ENCODE data around the gene ERGIC1.
"Not testable (repeated sequence)": the region's sequence is repeated elsewhere in the genome, so short reads cannot be mapped to it uniquely, and the experiment has no call there.

Gene ERGIC1

GRCh38 chr5:172895549-172895948 is 61.5 kb downstream of the ERGIC1 start:
- ChIA-PET CTCF (interaction anchor here (0.9 kb wide), 1 partner anchor 181 kb away, joined by 3 read pairs; no protein-coding TSS in a partner anchor), POLR2A (interaction anchor here (1.1 kb wide), 1 partner anchor 125 kb away, joined by 3 read pairs; the partner anchor contains the start of gene DUSP1)
- DNase-seq (ENCODE audit: extremely low spot score), result no peak
- TF ChIP-seq LEF1 (IDR thresholded peaks at IDR 0.05; ENCODE audit: borderline replicate concordance) (no peak), FOXA1 (IDR thresholded peaks at IDR 0.05) (no peak), FOXM1 (IDR thresholded peaks at IDR 0.05; ENCODE audit: borderline replicate concordance) (no peak), ZNF384 (IDR thresholded peaks at IDR 0.05) (no peak)
- TF ChIP-seq, protein P1, sequence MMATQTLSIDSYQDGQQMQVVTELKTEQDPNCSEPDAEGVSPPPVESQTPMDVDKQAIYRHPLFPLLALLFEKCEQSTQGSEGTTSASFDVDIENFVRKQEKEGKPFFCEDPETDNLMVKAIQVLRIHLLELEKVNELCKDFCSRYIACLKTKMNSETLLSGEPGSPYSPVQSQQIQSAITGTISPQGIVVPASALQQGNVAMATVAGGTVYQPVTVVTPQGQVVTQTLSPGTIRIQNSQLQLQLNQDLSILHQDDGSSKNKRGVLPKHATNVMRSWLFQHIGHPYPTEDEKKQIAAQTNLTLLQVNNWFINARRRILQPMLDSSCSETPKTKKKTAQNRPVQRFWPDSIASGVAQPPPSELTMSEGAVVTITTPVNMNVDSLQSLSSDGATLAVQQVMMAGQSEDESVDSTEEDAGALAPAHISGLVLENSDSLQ (IDR thresholded peaks at IDR 0.05), result no peak

GRCh38 chr5:172896465-172896864 is 62.4 kb downstream of the ERGIC1 start:
- DNase-seq (ENCODE audit: extremely low spot score), result no peak
- TF ChIP-seq BHLHE40 (IDR thresholded peaks at IDR 0.05; ENCODE audit: borderline replicate concordance) (no peak), FOXK2 (IDR thresholded peaks at IDR 0.05) (no peak), NFRKB (IDR thresholded peaks at IDR 0.05) (no peak), ARNT (IDR thresholded peaks at IDR 0.05) (no peak), CTBP1 (IDR thresholded peaks at IDR 0.05; ENCODE audit: borderline replicate concordance) (no peak), L3MBTL2 (conservative IDR thresholded peaks at IDR 0.05) (no peak), LEF1 (IDR thresholded peaks at IDR 0.05; ENCODE audit: borderline replicate concordance) (no peak), ZNF384 (IDR thresholded peaks at IDR 0.05) (no peak), HDGF (IDR thresholded peaks at IDR 0.05; ENCODE audit: borderline replicate concordance) (no peak), SP1 (IDR thresholded peaks at IDR 0.05) (no peak)
- TF ChIP-seq, protein P1 (IDR thresholded peaks at IDR 0.05), result no peak
- POLR2A ChIA-PET, result interaction anchor here (1.2 kb wide), 1 partner anchor 125 kb away, joined by 3 read pairs; no protein-coding TSS in a partner anchor
- CTCF ChIA-PET, result no interaction called here

DNA sequence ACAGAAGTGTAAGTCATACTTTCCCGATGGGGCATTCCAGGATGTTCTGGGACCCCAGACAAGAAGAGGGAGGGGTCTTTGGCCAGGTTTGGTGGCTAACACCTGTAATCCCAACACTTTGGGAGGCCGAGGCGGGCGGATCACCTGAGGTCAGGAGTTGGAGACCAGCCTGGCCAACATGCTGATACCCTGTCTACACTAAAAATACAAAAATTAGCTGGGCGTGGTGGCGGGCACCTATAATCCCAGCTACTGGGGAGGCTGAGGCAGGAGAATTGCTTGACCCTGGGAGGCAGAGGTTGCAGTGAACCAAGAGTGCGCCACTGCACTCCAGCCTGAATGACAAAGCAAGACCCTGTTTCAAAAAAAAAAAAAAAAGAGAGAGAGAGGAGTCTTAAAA is 63.0 kb downstream of the ERGIC1 start:
- ChIA-PET CTCF (interaction anchor here (0.6 kb wide), 1 partner anchor 115 kb away, joined by 3 read pairs; no protein-coding TSS in a partner anchor), POLR2A (interaction anchor here (1.2 to 1.3 kb wide), 2 partner anchors 9 to 125 kb away, joined by 3 read pairs; no protein-coding TSS in a partner anchor)

GRCh38 chr5:172897481-172898217 is 63.6 kb downstream of the ERGIC1 start:
- CTCF ChIA-PET, result interaction anchor here (0.6 to 0.8 kb wide), 3 partner anchors 17 to 125 kb away, joined by 3 read pairs; no protein-coding TSS in a partner anchor
- no peak for TF ChIP-seq NFRKB (IDR thresholded peaks at IDR 0.05)
- no peak for TF ChIP-seq ARNT (IDR thresholded peaks at IDR 0.05)
- no peak for DNase-seq (ENCODE audit: extremely low spot score)
- POLR2A ChIA-PET, result interaction anchor here (1.3 to 2.8 kb wide), 2 partner anchors 9 to 127 kb away, joined by 3 to 17 read pairs; partner anchors contain the start of gene DUSP1

More for the DNA sequence above, 63.0 kb downstream of the ERGIC1 start:
- not testable (repeated sequence) for DNase-seq (ENCODE audit: extremely low spot score)

- ChIA-PET POLR2A (interaction anchor here (1.3 to 2.8 kb wide), 2 partner anchors 8 to 127 kb away, joined by 3 to 17 read pairs; partner anchors contain the start of gene DUSP1), CTCF (interaction anchor here (0.8 to 2.1 kb wide), 3 partner anchors 17 to 183 kb away, joined by 3 to 11 read pairs (median 3); no protein-coding TSS in a partner anchor)
- DNase-seq (ENCODE audit: extremely low spot score), result no peak
- TF ChIP-seq FOXM1 (IDR thresholded peaks at IDR 0.05; ENCODE audit: borderline replicate concordance), result no peak
- TF ChIP-seq FOXA1 (IDR thresholded peaks at IDR 0.05), result no peak
- no peak for TF ChIP-seq SP1 (IDR thresholded peaks at IDR 0.05)
- TF ChIP-seq, protein P1 (IDR thresholded peaks at IDR 0.05), result no peak
- TF ChIP-seq SUZ12 (IDR thresholded peaks at IDR 0.05), result no peak
- no peak for TF ChIP-seq TARDBP (IDR thresholded peaks at IDR 0.05)
- no peak for TF ChIP-seq LEF1 (IDR thresholded peaks at IDR 0.05; ENCODE audit: borderline replicate concordance)
- TF ChIP-seq HDGF (IDR thresholded peaks at IDR 0.05; ENCODE audit: borderline replicate concordance), result no peak
- no peak for TF ChIP-seq NFRKB (IDR thresholded peaks at IDR 0.05)
- TF ChIP-seq FOXK2 (IDR thresholded peaks at IDR 0.05), result no peak
- TF ChIP-seq ZNF384 (IDR thresholded peaks at IDR 0.05), result no peak
- no peak for TF ChIP-seq L3MBTL2 (conservative IDR thresholded peaks at IDR 0.05)
- no peak for TF ChIP-seq CTBP1 (IDR thresholded peaks at IDR 0.05; ENCODE audit: borderline replicate concordance)
- no peak for TF ChIP-seq BHLHE40 (IDR thresholded peaks at IDR 0.05; ENCODE audit: borderline replicate concordance)
- TF ChIP-seq ARNT (IDR thresholded peaks at IDR 0.05), result no peak
- TF ChIP-seq ELF4 (IDR thresholded peaks at IDR 0.05), result no peak
These were observed 64.3 kb downstream of the ERGIC1 start for GRCh38 chr5:172898218-172898842.

DNA sequence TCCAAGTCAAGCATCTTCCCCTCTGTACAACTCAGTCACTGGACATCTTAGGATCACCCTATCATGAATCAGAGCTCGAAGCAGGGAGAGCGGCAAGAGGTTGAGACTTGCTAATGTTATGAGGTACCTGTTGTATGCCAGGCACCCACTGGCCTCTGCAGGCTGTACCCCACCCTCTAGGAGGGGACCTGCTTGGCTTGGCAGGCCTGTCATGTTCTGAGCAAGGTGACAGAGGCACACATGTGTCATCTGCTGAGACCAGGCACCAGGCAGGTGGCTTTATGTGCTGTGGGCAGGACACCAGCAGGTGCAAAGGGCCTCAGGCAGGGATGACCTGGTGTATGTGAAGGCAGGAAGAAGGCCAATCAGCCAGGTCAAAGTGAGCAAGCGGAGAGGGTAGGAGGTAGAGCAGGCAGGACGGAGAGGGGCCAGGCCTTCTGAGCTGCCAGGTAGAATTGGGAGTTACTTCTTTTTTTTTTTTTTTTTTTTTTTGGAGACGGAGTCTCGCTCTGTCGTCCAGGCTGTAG is 64.9 kb downstream of the ERGIC1 start:
- no peak for DNase-seq (ENCODE audit: extremely low spot score)
- no peak for TF ChIP-seq BHLHE40 (IDR thresholded peaks at IDR 0.05; ENCODE audit: borderline replicate concordance)
- no peak for TF ChIP-seq NFRKB (IDR thresholded peaks at IDR 0.05)
- no peak for TF ChIP-seq ELF4 (IDR thresholded peaks at IDR 0.05)
- no peak for TF ChIP-seq SUZ12 (IDR thresholded peaks at IDR 0.05)
- TF ChIP-seq FOXA1 (IDR thresholded peaks at IDR 0.05), result no peak
- no peak for TF ChIP-seq L3MBTL2 (conservative IDR thresholded peaks at IDR 0.05)
- no peak for TF ChIP-seq ARNT (IDR thresholded peaks at IDR 0.05)
- TF ChIP-seq FOXK2 (IDR thresholded peaks at IDR 0.05), result no peak
- TF ChIP-seq, protein P1 (IDR thresholded peaks at IDR 0.05), result no peak
- no peak for TF ChIP-seq SP1 (IDR thresholded peaks at IDR 0.05)
- TF ChIP-seq ZNF384 (IDR thresholded peaks at IDR 0.05), result no peak
- TF ChIP-seq FOXM1 (IDR thresholded peaks at IDR 0.05; ENCODE audit: borderline replicate concordance), result no peak
- TF ChIP-seq HDGF (IDR thresholded peaks at IDR 0.05; ENCODE audit: borderline replicate concordance), result no peak
- no peak for TF ChIP-seq TARDBP (IDR thresholded peaks at IDR 0.05)
- no peak for TF ChIP-seq LEF1 (IDR thresholded peaks at IDR 0.05; ENCODE audit: borderline replicate concordance)
- no peak for TF ChIP-seq CTBP1 (IDR thresholded peaks at IDR 0.05; ENCODE audit: borderline replicate concordance)
- ChIA-PET POLR2A (interaction anchor here (2.8 kb wide), 1 partner anchor 128 kb away, joined by 17 read pairs; the partner anchor contains the start of gene DUSP1), CTCF (interaction anchor here (2.1 kb wide), 1 partner anchor 184 kb away, joined by 11 read pairs; no protein-coding TSS in a partner anchor)

Measured in HEK293T (cell line).